K562 (cell line): ENCODE measurements around the gene TTLL3. TPM values are rescaled to one million over a fixed set of nuclear protein-coding genes. Genes with fewer than 3 reads are reported as not detected.

Experiments used
- BCOR ChIP-seq: fragments of 450-650 bp; IDR thresholded peaks from 2 replicates; pipeline ENCODE4 v1.6.1; 2016
- C11orf30 ChIP-seq: fragments of 450-650 bp; IDR thresholded peaks from 2 replicates; pipeline ENCODE4 v1.6.1; 2016; ENCODE audit warnings: low read depth, mild to moderate bottlenecking
- EWSR1 ChIP-seq: fragments of 450-650 bp; IDR thresholded peaks from 2 replicates; pipeline ENCODE4 v1.6.1; 2018; ENCODE audit warnings: borderline replicate concordance, mild to moderate bottlenecking, low read depth, moderate library complexity; ENCODE audit not compliant: partially characterized antibody
- FOXJ3 ChIP-seq: sonication (generic); formaldehyde crosslinking; IDR thresholded peaks from 2 replicates; pipeline ENCODE4 v1.4.0; 2020; ENCODE audit warnings: mild to moderate bottlenecking, missing genetic modification reagents
- HMG20B ChIP-seq: fragments of 250-450 bp; sonication (Bioruptor Pico); IDR thresholded peaks from 2 replicates; pipeline ENCODE4 v1.5.0; 2021; ENCODE audit warnings: mild to moderate bottlenecking
- HNRNPUL1 ChIP-seq: fragments of 200-400 bp; formaldehyde crosslinking; IDR thresholded peaks from 2 replicates; pipeline ENCODE4 v1.6.1; 2017; ENCODE audit warnings: low read length
- MYBL2 ChIP-seq, 2 experiments: fragments of 450-650 bp in 1 of 2; sonication (generic) in 1 of 2; formaldehyde crosslinking in 1 of 2; IDR thresholded peaks; 2 replicates each; pipeline versions ENCODE4 v1.6.1 to v1.8.1; 2017 to 2022; ENCODE audit warnings: borderline replicate concordance in 1 of 2, inconsistent platforms in 1 of 2, low read depth in 1 of 2, mild to moderate bottlenecking in 1 of 2, missing genetic modification reagents in 1 of 2, moderate library complexity in 1 of 2
- POLR2G ChIP-seq: fragments of 200-400 bp; formaldehyde crosslinking; IDR thresholded peaks from 2 replicates; pipeline ENCODE4 v1.6.1; 2017; ENCODE audit warnings: low read depth, mild to moderate bottlenecking, antibody characterized with exemption, low read length, moderate library complexity
- SMAD2 ChIP-seq: fragments of 150-350 bp; IDR thresholded peaks from 2 replicates; pipeline ENCODE4 v1.6.1; 2014; ENCODE audit warnings: low read depth, mild to moderate bottlenecking, low read length
- ZNF143 ChIP-seq: sonication (generic); formaldehyde crosslinking; IDR thresholded peaks from 2 replicates; pipeline ENCODE4 v1.9.0; 2022; ENCODE audit warnings: mild to moderate bottlenecking, missing genetic modification reagents
- ZNF551 ChIP-seq: fragments of 250-450 bp; sonication (Bioruptor Pico); IDR thresholded peaks from 2 replicates; pipeline ENCODE4 v1.5.0; 2021; ENCODE audit warnings: mild to moderate bottlenecking, moderate library complexity
- polyA plus RNA-seq, 8 experiments: library from polyadenylated mRNA; depleted of rRNA in 4 of 8; stranded (reverse) in 5 of 8; unstranded in 3 of 8; fragments of >200 nt; fragmentation: Nextera tagmentation in 2 of 8; fragmentation: Illumina TruSeq in 1 of 8; extraction: Ambion mirVana in 2 of 8; extraction: Trizol in 1 of 8; gene quantifications; 2 replicates each; pipeline versions ENCODE4 v1.2.1 to v1.2.3, GENCODE V29; 2011 to 2014; ENCODE audit warnings: inconsistent platforms in 1 of 8, missing spikeins in 1 of 8
- total RNA-seq, 7 experiments: library from RNA; depleted of rRNA in 6 of 7; stranded (reverse); fragments of >200 nt in 6 of 7; fragmentation: Illumina TruSeq in 2 of 7; extraction: Trizol in 2 of 7; gene quantifications; 2 replicates each; pipeline versions ENCODE4 v1.2.1 to v1.2.3, GENCODE V29; 2011 to 2021; ENCODE audit warnings: low replicate concordance in 1 of 7
- TF ChIP-seq, protein P1 (sequence below): fragments of 450-650 bp; IDR thresholded peaks from 2 replicates; pipeline ENCODE4 v1.7.1; 2018; ENCODE audit warnings: mild to moderate bottlenecking, low read depth; ENCODE audit not compliant: partially characterized antibody
- TF ChIP-seq, protein P2 (sequence below): fragments of 450-650 bp; IDR thresholded peaks from 2 replicates; pipeline ENCODE4 v1.6.1; 2016
- TF ChIP-seq, protein P3 (sequence below): fragments of 450-650 bp; IDR thresholded peaks from 2 replicates; pipeline ENCODE4 v1.6.1; 2016; ENCODE audit warnings: low read depth, mild to moderate bottlenecking, moderate library complexity
- TF ChIP-seq, protein P4 (sequence below): fragments of 250-450 bp; sonication (Bioruptor Pico); IDR thresholded peaks from 2 replicates; pipeline ENCODE4 v1.4.0; 2020

TTLL3 gene
- total and polyA plus RNA-seq, 9 of the 15 experiments (the other 6 are each of a cell fraction or from before 2014, with no cell fraction given) = 8.9 to 106 (median 33.2) TPM

DNA sequence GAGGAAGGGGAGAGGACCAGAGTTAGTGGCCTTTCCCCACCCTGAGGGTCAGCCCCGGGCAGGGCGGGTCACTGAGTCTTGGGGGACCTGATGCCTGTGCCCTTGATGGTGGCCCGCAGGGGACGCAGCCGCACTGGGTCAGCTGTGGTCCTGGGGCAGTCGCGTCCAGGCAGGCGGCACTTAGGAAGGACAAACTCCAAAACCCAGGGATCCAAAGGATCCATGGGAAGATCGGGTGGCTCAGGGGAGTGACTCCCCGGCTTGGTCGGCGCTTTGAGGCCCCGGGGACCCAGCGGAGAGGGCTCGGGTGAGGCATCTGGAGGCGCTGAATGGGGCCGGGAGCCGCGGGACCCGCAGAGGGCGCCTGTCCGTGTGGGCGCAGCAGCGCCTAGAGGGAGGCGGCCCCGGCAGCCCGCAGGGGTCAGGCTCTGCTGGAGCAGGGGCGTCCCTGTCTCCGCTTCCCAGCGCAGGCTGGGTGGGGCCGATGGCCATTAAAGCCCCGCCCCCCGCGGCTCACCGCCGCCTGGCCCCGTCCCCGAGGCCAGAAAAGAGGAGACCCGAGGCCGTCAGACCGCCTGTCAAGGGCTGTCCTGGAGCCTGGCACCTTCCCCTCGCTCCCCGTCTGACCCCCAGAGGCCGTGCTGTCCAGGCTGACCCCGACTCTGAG is 52.5 kb downstream of the TTLL3 start (continued):
- TF ChIP-seq POLR2G (peak; percentile 90), SMAD2 (no peak), FOXJ3 (no peak), ZNF143 (CRISPR knock-in tag) (no peak), BCOR (peak; percentile 46; the same call in 1 of the 2 replicates), C11orf30 (no peak; the same call in 1 of the 2 replicates), HMG20B (no peak), MYBL2 (IDR thresholded peaks at IDR 0.05; ENCODE audit: low read depth) (no peak), MYBL2 (CRISPR knock-in tag; IDR thresholded peaks at IDR 0.05; ENCODE audit: borderline replicate concordance) (no peak), EWSR1 (no peak), HNRNPUL1 (no peak), ZNF551 (CRISPR knock-in tag) (no peak)
- TF ChIP-seq, protein P1, sequence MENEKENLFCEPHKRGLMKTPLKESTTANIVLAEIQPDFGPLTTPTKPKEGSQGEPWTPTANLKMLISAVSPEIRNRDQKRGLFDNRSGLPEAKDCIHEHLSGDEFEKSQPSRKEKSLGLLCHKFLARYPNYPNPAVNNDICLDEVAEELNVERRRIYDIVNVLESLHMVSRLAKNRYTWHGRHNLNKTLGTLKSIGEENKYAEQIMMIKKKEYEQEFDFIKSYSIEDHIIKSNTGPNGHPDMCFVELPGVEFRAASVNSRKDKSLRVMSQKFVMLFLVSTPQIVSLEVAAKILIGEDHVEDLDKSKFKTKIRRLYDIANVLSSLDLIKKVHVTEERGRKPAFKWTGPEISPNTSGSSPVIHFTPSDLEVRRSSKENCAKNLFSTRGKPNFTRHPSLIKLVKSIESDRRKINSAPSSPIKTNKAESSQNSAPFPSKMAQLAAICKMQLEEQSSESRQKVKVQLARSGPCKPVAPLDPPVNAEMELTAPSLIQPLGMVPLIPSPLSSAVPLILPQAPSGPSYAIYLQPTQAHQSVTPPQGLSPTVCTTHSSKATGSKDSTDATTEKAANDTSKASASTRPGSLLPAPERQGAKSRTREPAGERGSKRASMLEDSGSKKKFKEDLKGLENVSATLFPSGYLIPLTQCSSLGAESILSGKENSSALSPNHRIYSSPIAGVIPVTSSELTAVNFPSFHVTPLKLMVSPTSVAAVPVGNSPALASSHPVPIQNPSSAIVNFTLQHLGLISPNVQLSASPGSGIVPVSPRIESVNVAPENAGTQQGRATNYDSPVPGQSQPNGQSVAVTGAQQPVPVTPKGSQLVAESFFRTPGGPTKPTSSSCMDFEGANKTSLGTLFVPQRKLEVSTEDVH = peak; percentile 35
- TF ChIP-seq, protein P2, sequence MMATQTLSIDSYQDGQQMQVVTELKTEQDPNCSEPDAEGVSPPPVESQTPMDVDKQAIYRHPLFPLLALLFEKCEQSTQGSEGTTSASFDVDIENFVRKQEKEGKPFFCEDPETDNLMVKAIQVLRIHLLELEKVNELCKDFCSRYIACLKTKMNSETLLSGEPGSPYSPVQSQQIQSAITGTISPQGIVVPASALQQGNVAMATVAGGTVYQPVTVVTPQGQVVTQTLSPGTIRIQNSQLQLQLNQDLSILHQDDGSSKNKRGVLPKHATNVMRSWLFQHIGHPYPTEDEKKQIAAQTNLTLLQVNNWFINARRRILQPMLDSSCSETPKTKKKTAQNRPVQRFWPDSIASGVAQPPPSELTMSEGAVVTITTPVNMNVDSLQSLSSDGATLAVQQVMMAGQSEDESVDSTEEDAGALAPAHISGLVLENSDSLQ = no peak
- TF ChIP-seq, protein P3, sequence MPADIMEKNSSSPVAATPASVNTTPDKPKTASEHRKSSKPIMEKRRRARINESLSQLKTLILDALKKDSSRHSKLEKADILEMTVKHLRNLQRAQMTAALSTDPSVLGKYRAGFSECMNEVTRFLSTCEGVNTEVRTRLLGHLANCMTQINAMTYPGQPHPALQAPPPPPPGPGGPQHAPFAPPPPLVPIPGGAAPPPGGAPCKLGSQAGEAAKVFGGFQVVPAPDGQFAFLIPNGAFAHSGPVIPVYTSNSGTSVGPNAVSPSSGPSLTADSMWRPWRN = no peak
- TF ChIP-seq, protein P4, sequence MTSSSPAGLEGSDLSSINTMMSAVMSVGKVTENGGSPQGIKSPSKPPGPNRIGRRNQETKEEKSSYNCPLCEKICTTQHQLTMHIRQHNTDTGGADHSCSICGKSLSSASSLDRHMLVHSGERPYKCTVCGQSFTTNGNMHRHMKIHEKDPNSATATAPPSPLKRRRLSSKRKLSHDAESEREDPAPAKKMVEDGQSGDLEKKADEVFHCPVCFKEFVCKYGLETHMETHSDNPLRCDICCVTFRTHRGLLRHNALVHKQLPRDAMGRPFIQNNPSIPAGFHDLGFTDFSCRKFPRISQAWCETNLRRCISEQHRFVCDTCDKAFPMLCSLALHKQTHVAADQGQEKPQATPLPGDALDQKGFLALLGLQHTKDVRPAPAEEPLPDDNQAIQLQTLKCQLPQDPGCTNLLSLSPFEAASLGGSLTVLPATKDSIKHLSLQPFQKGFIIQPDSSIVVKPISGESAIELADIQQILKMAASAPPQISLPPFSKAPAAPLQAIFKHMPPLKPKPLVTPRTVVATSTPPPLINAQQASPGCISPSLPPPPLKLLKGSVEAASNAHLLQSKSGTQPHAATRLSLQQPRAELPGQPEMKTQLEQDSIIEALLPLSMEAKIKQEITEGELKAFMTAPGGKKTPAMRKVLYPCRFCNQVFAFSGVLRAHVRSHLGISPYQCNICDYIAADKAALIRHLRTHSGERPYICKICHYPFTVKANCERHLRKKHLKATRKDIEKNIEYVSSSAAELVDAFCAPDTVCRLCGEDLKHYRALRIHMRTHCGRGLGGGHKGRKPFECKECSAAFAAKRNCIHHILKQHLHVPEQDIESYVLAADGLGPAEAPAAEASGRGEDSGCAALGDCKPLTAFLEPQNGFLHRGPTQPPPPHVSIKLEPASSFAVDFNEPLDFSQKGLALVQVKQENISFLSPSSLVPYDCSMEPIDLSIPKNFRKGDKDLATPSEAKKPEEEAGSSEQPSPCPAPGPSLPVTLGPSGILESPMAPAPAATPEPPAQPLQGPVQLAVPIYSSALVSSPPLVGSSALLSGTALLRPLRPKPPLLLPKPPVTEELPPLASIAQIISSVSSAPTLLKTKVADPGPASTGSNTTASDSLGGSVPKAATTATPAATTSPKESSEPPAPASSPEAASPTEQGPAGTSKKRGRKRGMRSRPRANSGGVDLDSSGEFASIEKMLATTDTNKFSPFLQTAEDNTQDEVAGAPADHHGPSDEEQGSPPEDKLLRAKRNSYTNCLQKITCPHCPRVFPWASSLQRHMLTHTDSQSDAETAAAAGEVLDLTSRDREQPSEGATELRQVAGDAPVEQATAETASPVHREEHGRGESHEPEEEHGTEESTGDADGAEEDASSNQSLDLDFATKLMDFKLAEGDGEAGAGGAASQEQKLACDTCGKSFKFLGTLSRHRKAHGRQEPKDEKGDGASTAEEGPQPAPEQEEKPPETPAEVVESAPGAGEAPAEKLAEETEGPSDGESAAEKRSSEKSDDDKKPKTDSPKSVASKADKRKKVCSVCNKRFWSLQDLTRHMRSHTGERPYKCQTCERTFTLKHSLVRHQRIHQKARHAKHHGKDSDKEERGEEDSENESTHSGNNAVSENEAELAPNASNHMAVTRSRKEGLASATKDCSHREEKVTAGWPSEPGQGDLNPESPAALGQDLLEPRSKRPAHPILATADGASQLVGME (CRISPR knock-in tag) = no peak
